IMR-90 (cell line): ENCODE measurements around the gene DIPK1A. TPM values are rescaled to one million over a fixed set of nuclear protein-coding genes. Genes with fewer than 3 reads are reported as not detected.

Experiments used
- ATAC-seq: fragments of 200-7000 bp; cut with Tn5 transposase; 2 replicates; pipeline ENCODE4 v1.9.1; 2020; ENCODE audit warnings: low read depth, mild to moderate bottlenecking, moderate library complexity
- BruUV-seq: library from RNA; stranded (reverse); fragments of 400-500 nt; replicated peaks from 2 replicates; lab custom pipeline; 2021; lab: Mats Ljungman, UMichigan
- CTCF ChIA-PET: fragments of 300-600 bp; formaldehyde crosslinking; extraction: SDS; loops from one replicate; lab custom pipeline; 2021; ENCODE audit warnings: antibody characterized with exemption; lab: Yijun Ruan, JAX
- POLR2A ChIA-PET: fragments of 300-600 bp; sonication (Branson Sonifier 250); formaldehyde crosslinking; loops from one replicate; lab custom pipeline; 2022; ENCODE audit warnings: antibody characterized with exemption; ENCODE audit not compliant: unreplicated experiment; lab: Charles Lee
- DNase-seq: peaks from one replicate; pipeline ENCODE4 v3.0.0; 2013
- H2AFZ ChIP-seq: replicated peaks from 2 replicates; pipeline ENCODE3; 2013; ENCODE audit warnings: low read length, mild to moderate bottlenecking; ENCODE audit not compliant: poor library complexity
- H2AK5ac ChIP-seq: 2 replicates; pipeline ENCODE4 v1.6.1; 2013; ENCODE audit warnings: low read depth, low read length, inconsistent platforms
- H2AK9ac ChIP-seq: replicated peaks from 2 replicates; pipeline ENCODE3; 2013; ENCODE audit warnings: mild to moderate bottlenecking, low read depth, low read length, moderate library complexity; ENCODE audit not compliant: poor library complexity
- H2BK120ac ChIP-seq: 2 replicates; pipeline ENCODE4 v1.6.1; 2013; ENCODE audit warnings: low read depth, low read length, inconsistent platforms
- H2BK15ac ChIP-seq: 3 replicates; pipeline ENCODE4 v1.6.1; 2013; ENCODE audit warnings: low read depth, low read length, inconsistent platforms
- H2BK20ac ChIP-seq: 2 replicates; pipeline ENCODE4 v1.6.1; 2013; ENCODE audit warnings: low read depth, mild to moderate bottlenecking, inconsistent platforms, low read length, moderate library complexity
- H2BK5ac ChIP-seq: 2 replicates; pipeline ENCODE4 v1.6.1; 2013; ENCODE audit warnings: mild to moderate bottlenecking, low read depth, low read length, inconsistent platforms; ENCODE audit not compliant: poor library complexity, severe bottlenecking
- H3K14ac ChIP-seq: replicated peaks from 2 replicates; pipeline ENCODE4 v1.6.1; 2013; ENCODE audit warnings: low read depth, low read length, inconsistent platforms
- H3K18ac ChIP-seq: 2 replicates; pipeline ENCODE4 v1.6.1; 2013; ENCODE audit warnings: low read depth, low read length, control low read depth
- H3K23ac ChIP-seq: 2 replicates; pipeline ENCODE4 v1.6.1; 2013; ENCODE audit warnings: low read depth, low read length, inconsistent platforms
- H3K27ac ChIP-seq: 2 replicates; pipeline ENCODE4 v1.5.1; 2013; ENCODE audit warnings: mild to moderate bottlenecking, control low read depth, low read length; ENCODE audit not compliant: insufficient read depth
- H3K27me3 ChIP-seq: 2 replicates; pipeline ENCODE4 v1.6.1; 2013; ENCODE audit warnings: low read length; ENCODE audit not compliant: control insufficient read depth, insufficient read depth
- H3K36me3 ChIP-seq: 2 replicates; pipeline ENCODE4 v1.6.1; 2013; ENCODE audit warnings: low read length, mixed read lengths; ENCODE audit not compliant: control insufficient read depth, insufficient read depth
- H3K4ac ChIP-seq: 2 replicates; pipeline ENCODE4 v1.6.1; 2013; ENCODE audit warnings: low read depth, low read length, inconsistent platforms
- H3K4me1 ChIP-seq: 2 replicates; pipeline ENCODE4 v1.6.1; 2013; ENCODE audit warnings: low read length, mixed read lengths; ENCODE audit not compliant: control insufficient read depth, insufficient read depth
- H3K4me2 ChIP-seq: 2 replicates; pipeline ENCODE4 v1.6.1; 2013; ENCODE audit warnings: low read depth, mild to moderate bottlenecking, control low read depth, low read length, moderate library complexity
- H3K4me3 ChIP-seq: 2 replicates; pipeline ENCODE4 v1.5.1; 2013; ENCODE audit warnings: low read depth, mild to moderate bottlenecking, control low read depth, low read length, moderate library complexity; ENCODE audit not compliant: insufficient read depth
- H3K56ac ChIP-seq: 2 replicates; pipeline ENCODE4 v1.6.1; 2013; ENCODE audit warnings: low read length, inconsistent platforms; ENCODE audit not compliant: insufficient read depth; ENCODE audit errors: extremely low read depth
- H3K79me1 ChIP-seq, 2 experiments: 2 replicates each; pipeline ENCODE4 v1.6.1; 2013; ENCODE audit warnings: low read length in 2 of 2, inconsistent platforms in 1 of 2, low read depth in 1 of 2
- H3K9ac ChIP-seq: 2 replicates; pipeline ENCODE4 v1.6.1; 2013; ENCODE audit warnings: low read depth, low read length, control low read depth
- H3K9me1 ChIP-seq: 2 replicates; pipeline ENCODE4 v1.6.1; 2013; ENCODE audit warnings: low read length, inconsistent platforms; ENCODE audit not compliant: insufficient read depth
- H3K9me3 ChIP-seq: 2 replicates; pipeline ENCODE4 v1.6.1; 2013; ENCODE audit warnings: low read length; ENCODE audit not compliant: control insufficient read depth, insufficient read depth
- H4K20me1 ChIP-seq: 2 replicates; pipeline ENCODE4 v1.6.1; 2013; ENCODE audit warnings: low read length, inconsistent platforms; ENCODE audit not compliant: insufficient read depth
- H4K5ac ChIP-seq: 2 replicates; pipeline ENCODE4 v1.6.1; 2013; ENCODE audit warnings: mild to moderate bottlenecking, low read depth, low read length, control low read depth
- H4K8ac ChIP-seq, 2 experiments: 2 replicates each; pipeline ENCODE4 v1.6.1; 2013; ENCODE audit warnings: low read depth in 2 of 2, low read length in 2 of 2, control low read depth in 1 of 2, inconsistent platforms in 1 of 2
- H4K91ac ChIP-seq: 2 replicates; pipeline ENCODE4 v1.6.1; 2013; ENCODE audit warnings: low read depth, low read length, inconsistent platforms; ENCODE audit not compliant: insufficient read depth
- POLR2A ChIP-seq: IDR thresholded peaks from 2 replicates; pipeline ENCODE4 v1.6.1; 2012; ENCODE audit warnings: mild to moderate bottlenecking, low read depth, low read length
- RCOR1 ChIP-seq: IDR thresholded peaks from 2 replicates; pipeline ENCODE4 v1.6.1; 2012; ENCODE audit warnings: mild to moderate bottlenecking, low read length, improper control_type of control experiment; ENCODE audit not compliant: insufficient replicate concordance
- dilution Hi-C: fragments of 300-500 bp; cut with HindIII; formaldehyde crosslinking; loops from one replicate; pipeline ENCODE4 v1.14.3; 2018; ENCODE audit warnings: low sequenced_read_pairs; ENCODE audit not compliant: unreplicated experiment
- in situ Hi-C: fragments of 300-500 bp; cut with MboI; formaldehyde crosslinking; loops from 3 replicates; pipeline ENCODE4 v1.14.3; 2019; ENCODE audit warnings: low sequenced_read_pairs, inconsistent platforms, mixed read lengths
- intact Hi-C: fragments of 100-400 bp; cut with micrococcal nuclease; formaldehyde crosslinking; loops from 2 replicates; pipeline ENCODE4 v1.10.0; 2022
- polyA plus RNA-seq, 3 experiments: library from polyadenylated mRNA; depleted of rRNA; stranded (reverse); fragments of >200 nt; gene quantifications; 2 replicates each; pipeline ENCODE4 v1.2.3, GENCODE V29; 2012; ENCODE audit warnings: low replicate concordance in 1 of 3
- total RNA-seq: library from RNA; depleted of rRNA; stranded (reverse); fragments of >200 nt; gene quantifications from 2 replicates; pipeline ENCODE4 v1.2.3, GENCODE V29; 2012

DIPK1A gene
- total and polyA plus RNA-seq, 2 of the 4 experiments (the other 2 are of a cell fraction), result 4.7 to 5.7 TPM

GRCh38 chr1:92808381-92808780 lies 152.9 kb downstream of the DIPK1A start:
- H4K8ac ChIP-seq, result peak overlapping the region in 1 of 2 experiments; percentile 66; a peak in 1 of 4 replicates
- peak overlapping the region; percentile 72; the same call in 1 of the 2 replicates for H3K4ac ChIP-seq
- H4K5ac ChIP-seq, result 0 out of 2 replicates have a peak overlapping the region, but pooled peaks have one; percentile 61
- DNase-seq, result no peak
- H2AFZ ChIP-seq, result no peak overlapping the region
- no peak for TF ChIP-seq RCOR1
- no peak for TF ChIP-seq POLR2A
- no peak overlapping the region for H3K56ac ChIP-seq
- no peak overlapping the region for H4K91ac ChIP-seq
- 0 out of 3 replicates have a peak overlapping the region, but pooled peaks have one; percentile 32 for H2BK15ac ChIP-seq
- H3K23ac ChIP-seq, result no peak overlapping the region
- dilution Hi-C loops, result no loop called here
- CTCF ChIA-PET, result no interaction called here
- H3K79me1 ChIP-seq, result 0 out of 4 replicates have a peak, but pooled peaks cover 0 to 6% of the 10 kb centered on the region in 2 experiments
- H3K4me3 ChIP-seq, result no peak overlapping the region
- no peaks in the 10 kb centered on the region for H3K36me3 ChIP-seq
- no peak overlapping the region for H2AK9ac ChIP-seq
- in situ Hi-C loops, result no loop called here
- H3K4me2 ChIP-seq, result no peak overlapping the region
- intact Hi-C loops, result no loop called here
- peak overlapping the region; percentile 45; the same call in 1 of the 2 replicates for H3K18ac ChIP-seq
- H2BK20ac ChIP-seq, result no peak overlapping the region
- H3K14ac ChIP-seq, result 0 out of 2 replicates have a peak overlapping the region, but pooled peaks have one; percentile 61
- peaks cover 3% of the 10 kb centered on the region; the same call in 1 of the 2 replicates for H3K9me1 ChIP-seq
- peak overlapping the region; percentile 74 for H2BK5ac ChIP-seq
- H3K9ac ChIP-seq, result no peak overlapping the region
- no peaks in the 10 kb centered on the region for H4K20me1 ChIP-seq
- ATAC-seq, result no peak
- no TSS peak for BruUV-seq
- H3K27ac ChIP-seq, result no peak overlapping the region
- no peaks in the 10 kb centered on the region for H3K9me3 ChIP-seq
- H2BK120ac ChIP-seq, result no peak overlapping the region
- POLR2A ChIA-PET, result no interaction called here
- peaks cover 6% of the 10 kb centered on the region for H3K4me1 ChIP-seq
- no peaks in the 10 kb centered on the region for H3K27me3 ChIP-seq
- no peak overlapping the region for H2AK5ac ChIP-seq
